RPMI8226 (cell line): Measurements from ENCODE around the gene C16orf82.
A peak's percentile ranks its signal among the peaks of the same experiment; 100 is the strongest.

Experiments used
- DNase-seq: peaks from one replicate; pipeline ENCODE4 v3.0.0-alpha.2; 2015

Gene C16orf82

GRCh38 chr16:27096375-27096774, 29.6 kb downstream of the C16orf82 start:
- no peak for DNase-seq

GRCh38 chr16:27097800-27098230, 31.1 kb downstream of the C16orf82 start:
- no peak for DNase-seq

DNA sequence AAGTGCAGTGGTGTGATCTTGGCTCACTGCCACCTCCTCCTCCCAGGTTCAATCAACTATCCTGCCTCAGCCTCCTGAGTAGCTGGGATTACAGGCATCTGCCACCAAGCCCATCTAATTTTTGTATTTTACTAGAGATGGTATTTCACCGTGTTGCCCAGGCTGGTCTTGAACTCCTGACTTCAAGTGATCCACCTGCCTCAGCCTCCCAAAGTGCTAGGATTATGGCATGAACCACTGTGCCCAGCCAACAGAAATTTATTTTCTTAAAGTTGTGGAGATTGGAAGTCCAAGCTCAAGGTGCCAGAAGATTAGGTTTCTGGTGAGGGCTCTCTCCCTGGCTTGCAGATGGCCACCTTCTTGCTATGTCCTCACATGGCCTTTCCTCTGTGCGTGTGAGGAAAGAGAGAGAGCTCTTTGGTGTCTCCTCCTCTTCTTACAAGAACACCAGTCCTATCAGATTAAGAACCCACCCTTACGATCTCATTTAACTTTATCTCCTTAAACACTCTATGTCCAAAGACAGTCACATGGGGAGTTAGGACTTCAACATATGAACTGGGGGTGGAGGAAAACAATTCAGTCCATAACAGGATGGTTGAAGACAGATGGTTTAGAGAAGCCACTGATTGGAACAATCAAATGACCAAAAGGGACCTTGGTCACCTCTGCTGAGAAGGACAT, 31.8 kb downstream of the C16orf82 start:
- DNase-seq: no peak

DNA sequence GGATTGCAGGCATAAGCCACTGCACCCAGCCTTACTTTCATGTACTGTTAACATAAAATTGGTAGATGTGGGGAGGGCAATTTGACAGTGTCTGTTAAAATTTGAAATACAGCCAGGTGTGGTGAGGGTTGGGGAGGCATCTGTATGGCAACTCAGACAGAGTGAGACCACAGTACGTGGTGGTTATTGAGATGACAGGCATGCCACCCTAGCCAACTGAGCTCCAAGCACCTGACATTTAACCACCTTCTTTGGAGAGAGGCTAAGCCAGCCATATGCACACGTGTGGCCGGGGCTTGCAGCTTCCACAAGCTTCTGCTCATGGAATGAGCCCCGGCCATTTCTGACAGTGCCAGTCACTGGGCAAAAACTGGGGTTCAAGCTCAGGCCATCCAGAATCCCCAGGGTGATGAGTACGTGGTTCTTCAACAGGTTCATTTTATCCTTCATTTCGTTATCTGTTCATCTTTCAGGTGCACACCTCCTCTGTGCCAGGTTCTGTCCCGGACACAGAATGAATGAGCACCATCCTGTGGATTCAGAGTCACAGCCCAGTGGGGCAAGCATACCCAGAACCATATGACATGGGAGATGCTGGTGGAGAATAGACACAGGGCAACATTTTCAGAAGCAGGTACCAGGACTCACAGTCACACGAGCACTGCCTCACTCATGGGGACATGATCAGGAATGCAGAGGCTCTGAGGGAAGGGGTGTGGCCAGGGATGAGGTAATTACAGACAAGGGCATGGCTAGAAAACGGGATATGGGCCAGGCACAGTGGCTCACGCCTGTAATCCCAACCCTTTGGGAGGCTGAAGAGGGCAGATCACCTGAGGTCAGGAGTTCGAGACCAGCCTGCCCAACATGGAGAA, 36.2 kb downstream of the C16orf82 start:
- no peak for DNase-seq

GRCh38 chr16:27103954-27104353, 37.2 kb downstream of the C16orf82 start:
- DNase-seq: no peak

DNA sequence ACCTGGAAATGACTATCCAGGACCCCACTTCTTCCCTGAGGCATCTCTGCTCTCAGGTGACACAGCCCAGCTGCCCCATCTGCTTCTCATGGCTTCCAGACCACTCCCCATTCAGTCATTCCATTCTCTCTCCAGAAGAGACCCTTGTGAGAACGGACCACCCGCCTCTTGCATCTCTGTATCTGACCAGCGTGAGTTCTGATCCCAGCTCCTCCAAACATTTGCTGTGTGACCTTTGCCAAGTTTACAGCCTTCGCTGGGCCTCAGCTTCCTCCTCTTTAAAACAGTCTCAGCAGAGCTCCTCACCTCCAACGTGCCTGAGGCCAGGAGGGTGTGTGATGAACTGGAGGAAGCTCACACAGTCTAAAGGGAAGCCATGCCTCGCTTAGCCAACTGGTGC, 39.6 kb downstream of the C16orf82 start:
- no peak for DNase-seq

- DNase-seq: no peak
Observed at GRCh38 chr16:27107185-27107592, 40.5 kb downstream of the C16orf82 start.

DNA sequence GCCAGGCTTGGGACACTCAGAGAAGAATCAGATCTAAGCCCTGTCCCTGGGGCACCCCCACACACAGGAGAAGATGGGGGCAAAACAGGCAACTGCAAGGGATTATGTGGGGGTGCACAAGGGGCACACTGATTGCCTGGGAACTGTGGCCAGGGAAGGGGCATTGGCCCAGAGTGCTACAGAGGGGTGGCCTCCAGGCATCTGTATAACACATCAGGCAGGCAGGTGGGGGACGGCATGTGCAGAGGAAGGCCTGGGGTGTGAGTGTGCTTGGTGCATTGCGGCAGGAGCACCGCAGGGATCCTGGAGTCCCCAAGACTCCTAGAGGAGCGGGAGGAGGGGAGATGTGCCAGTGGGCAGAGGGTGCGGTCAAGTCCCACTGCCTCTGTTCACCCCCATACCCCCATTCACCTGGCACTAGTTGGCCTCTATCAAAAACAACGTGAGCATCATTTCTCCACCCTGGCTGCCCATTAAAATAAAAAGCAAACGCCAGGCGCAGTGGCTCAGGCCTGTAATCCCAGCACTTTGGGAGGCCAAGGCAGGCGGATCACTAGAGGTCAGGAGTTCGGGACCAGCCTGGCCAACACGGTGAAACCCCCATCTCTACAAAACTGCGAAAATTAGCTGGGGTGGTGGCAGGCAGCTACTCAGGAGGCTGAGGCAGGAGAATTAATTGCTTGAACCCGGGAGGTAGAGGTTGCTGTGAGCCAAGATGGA, 41.5 kb downstream of the C16orf82 start:
- no peak for DNase-seq

GRCh38 chr16:27108826-27109665, 42.3 kb downstream of the C16orf82 start:
- no peak for DNase-seq

GRCh38 chr16:27109666-27110523, 43.2 kb downstream of the C16orf82 start:
- DNase-seq: peak; percentile 75

GRCh38 chr16:27110524-27110896, 43.8 kb downstream of the C16orf82 start:
- DNase-seq: no peak

- DNase-seq: peak; percentile 44
Observed at GRCh38 chr16:27111486-27111885, 44.8 kb downstream of the C16orf82 start.

- DNase-seq: no peak
Observed at GRCh38 chr16:27112093-27112811, 45.5 kb downstream of the C16orf82 start.

DNA sequence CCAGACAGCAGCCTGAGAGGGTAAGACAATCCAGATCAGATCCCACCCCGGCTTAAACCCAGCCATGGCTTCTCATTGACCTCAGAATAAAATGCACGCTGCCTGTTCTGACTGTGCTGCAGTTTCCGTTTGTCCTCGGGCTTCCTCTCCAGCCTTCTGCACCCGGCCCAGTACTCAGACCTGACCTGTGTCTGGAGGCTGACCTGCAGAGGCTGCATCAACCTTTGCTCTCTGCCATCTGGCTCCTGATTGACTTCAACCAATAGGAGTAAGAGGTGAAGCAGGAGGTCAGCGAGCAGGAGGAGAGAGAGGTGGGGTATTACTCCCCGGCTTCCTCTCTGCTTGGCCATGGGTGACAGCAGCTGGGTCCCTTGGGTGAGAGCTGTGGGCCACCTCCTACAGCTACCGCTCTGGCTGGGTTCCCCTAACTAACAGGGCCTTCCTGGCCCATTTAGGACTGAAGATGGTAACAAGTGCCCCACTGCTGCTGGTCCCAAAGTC, 46.7 kb downstream of the C16orf82 start:
- DNase-seq: no peak

DNA sequence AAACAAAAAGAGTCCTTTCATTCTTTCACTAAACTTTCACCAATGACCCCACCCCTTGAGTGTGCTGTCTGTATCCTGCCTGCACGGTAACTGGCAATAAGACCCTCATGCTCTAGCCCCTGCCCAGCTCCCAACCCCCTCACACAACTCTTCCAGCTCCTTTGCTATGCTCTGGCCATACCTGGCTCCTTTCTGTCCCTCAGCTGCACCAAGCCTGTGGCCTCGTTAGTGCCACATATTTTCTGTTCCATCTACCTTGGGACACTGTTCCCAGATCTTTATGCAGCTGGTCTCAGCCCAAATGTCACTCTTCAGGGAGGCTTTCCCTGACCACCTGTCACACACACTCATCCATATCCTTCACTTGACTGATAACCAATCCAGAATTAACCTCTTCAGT, 47.3 kb downstream of the C16orf82 start:
- no peak for DNase-seq

GRCh38 chr16:27118526-27118925, 51.8 kb downstream of the C16orf82 start:
- DNase-seq: no peak
